NCI-H526 (cell line): Measurements from ENCODE around the gene GOLPH3L.
"Not testable (repeated sequence)": the region's sequence is repeated elsewhere in the genome, so short reads cannot be mapped to it uniquely, and the experiment has no call there.

Experiments
- DNase-seq, 2 experiments: peaks; one replicate each; lab custom pipeline; 2025; lab: John Stamatoyannopoulos, UW

GOLPH3L gene

DNA sequence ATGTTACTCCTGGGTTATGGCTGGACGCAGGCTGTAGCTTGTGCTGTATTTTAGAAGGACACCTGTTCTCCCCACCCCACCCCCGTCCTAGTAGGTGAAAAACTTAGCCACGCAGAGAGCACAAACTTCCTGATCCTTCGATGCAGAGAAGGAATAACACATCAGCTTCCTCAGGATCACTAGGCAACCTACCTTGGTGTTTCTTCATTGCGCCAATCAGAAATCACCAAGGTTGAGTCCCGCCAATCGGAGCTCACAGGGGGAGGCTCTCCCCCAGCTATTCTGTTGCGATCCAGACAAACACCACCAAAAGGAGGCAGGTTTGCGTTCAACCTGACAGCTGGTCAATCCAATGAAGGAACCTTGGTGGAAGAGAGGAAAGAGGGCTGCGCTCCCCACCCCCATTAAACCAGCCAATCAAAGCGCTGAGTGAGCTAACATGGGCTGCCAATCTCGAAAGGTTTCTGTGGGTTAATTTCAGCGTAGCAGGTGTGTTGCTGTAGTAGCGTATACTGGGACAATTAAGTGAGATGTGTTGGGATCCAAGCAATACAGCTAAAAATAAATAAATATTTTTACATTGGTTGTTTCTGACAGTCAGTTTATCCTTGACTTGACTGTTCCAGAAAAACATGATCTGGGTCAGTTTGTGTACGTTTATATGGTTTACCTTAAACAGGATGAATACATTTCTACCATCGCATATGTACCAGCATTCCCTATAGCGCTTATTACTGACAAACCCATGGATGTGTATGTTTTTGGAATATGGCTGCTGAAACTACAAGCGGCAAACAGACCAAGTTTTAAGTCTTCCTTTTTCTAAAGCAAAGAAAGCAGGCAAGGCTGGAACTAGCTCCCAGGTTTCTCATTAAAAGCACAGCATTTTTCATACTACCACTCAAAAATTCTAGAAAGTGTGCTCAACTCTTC lies at the start of gene GOLPH3L:
TSS of gene GOLPH3L (minus strand) at position 160 of the 933 bp plus-strand sequence. CDS start 2,316 bp downstream, outside the sequence.
- DNase-seq: peak; percentile 100

DNA sequence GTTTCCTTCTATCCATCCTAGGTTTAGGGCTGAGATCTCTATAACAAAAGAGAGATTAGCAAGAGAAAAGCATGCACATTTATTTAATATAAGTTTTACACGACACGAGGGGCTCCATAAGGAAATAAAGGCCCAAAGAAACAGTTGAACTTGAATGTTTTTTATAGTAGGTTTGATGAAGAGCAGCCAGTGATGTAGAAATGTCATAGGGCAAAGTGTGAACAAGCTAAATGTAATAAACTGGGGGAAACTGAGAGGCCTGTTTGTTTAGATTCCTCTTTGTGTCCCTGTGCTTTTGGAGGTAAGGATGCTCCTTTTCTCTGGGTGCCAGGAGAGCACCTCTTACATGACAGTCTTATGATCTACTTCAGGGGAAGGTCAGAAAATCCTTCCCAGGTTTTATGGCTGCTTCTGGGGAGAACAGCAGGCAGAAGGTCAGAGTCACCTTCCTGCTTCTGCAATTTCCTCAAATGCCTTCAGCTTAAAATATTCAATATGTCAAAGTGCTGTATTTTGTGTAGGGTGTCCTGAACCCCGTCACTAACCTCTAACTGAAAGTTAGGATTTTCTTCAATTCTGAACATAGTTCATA lies 33.3 kb upstream of the GOLPH3L start:
- no peak for DNase-seq

DNA sequence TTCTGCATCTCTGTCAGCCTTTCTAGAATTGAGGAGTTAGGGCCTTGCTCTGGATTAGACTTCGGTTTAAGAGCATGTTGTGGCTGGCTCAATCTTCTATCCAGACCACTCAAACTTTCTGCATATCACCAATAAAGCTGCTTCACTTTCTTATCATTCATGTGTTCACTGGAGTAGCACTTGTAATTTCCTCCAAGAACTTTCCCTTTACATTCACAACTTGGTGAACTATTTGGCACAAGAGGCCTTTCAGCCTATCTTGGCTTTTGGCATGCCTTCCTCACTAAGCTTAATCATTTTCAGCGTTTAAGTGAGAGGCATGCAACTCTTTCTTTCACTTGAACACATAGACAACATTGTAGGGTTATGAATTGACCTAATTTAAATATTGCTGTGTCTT lies 27.4 kb upstream of the GOLPH3L start:
- no peak for DNase-seq

DNA sequence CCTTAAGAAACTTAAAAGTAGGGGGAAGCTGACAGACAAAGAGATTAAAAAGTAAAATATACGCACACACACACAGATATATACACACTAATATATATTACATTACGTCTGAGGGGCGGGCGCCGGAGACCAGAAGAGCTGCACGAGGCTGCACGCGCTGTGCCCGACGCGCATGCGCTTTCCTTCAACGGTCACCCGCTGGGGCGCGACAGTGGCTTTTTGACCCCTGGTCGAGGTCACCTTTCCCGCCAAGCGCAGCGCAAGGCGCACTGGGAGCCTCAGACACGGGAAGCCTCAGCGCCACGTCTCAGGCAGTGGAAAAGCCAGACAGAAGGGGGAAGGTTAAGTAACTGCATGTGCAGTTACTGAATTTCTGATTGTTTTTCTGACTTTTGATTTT lies 23.7 kb upstream of the GOLPH3L start, which contains the start of gene HORMAD1:
TSS of gene HORMAD1 (minus strand) at position 193 of the 400 bp plus-strand sequence. CDS start 1,390 bp downstream, outside the sequence.
- DNase-seq: no peak

- no peak for DNase-seq
These were observed 23.1 kb upstream of the GOLPH3L start for GRCh38 chr1:150720098-150720497.

DNA sequence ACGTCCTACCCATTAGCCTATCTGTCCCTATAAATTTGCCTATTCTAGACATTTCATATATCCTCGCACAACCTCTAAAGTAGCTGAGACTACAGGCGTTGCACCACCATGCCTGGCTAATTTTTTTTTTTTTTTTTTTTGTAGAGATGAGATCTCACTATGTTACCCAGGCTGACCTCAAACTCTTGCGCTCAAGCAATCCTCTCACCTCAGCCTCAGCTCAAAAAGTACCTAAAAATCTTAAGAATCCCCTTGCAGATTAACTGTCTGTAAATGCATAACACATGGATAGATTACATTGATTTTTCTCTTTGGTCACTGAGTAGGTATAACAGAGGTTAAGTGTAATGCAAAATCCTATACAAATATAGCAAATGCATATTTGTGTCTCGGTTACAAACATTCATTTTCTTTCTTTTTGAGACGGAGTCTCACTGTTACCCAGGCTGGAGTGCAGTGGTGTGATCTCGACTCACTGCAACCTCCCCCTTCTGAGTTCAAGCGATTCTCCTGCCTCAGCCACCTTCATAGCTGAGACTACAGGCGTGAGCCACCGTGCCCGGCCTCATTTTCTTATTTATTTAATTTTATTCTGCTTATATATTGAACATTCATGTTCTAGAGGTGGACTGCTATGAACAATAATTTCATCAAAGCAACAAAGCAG lies 21.4 kb upstream of the GOLPH3L start:
- no peak for DNase-seq

GRCh38 chr1:150709031-150709430 lies 12.1 kb upstream of the GOLPH3L start:
- DNase-seq: not testable (repeated sequence)

- DNase-seq: no peak
These were observed 11.6 kb upstream of the GOLPH3L start for GRCh38 chr1:150708595-150708994.

- no peak for DNase-seq
These were observed 9.1 kb upstream of the GOLPH3L start for GRCh38 chr1:150706091-150706490.

DNA sequence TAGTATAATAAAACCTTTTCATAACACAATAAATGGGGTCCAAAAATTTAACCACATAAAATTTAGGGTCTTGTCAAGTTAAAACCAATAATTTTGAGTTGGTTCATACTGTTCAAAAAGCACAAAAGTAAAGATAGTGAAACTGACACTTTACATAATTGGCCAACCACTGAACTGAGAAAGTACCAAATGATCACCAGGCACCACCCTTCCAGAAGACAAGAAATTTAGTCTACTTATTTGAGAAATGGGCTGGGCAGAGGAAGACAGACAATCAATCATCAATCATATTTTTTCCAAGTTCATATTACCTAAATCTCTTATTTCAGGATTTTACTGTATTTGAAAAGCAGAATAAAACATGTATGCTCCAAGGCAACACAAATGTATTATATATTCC lies 6.5 kb upstream of the GOLPH3L start:
- peak in 1 of 2 experiments; percentile 24 for DNase-seq

DNA sequence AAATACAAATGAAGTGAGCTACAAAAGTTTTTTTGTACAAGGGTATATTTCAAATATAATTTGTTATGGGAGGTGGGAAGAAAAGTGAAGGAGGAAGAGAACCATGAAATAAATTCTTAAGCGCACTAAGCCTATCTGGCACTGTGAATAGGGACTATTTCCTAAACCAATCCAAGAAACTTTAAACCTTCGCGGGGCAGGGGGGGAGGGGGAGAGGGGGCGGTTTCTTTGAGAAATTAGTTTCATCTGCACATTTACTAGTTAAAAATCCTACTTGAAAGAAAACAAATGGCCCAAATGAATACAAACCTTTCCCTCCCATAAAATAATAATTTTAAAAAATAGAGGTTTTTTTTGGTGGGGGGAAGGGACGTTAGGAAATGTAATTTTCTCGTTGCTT lies 364 bp downstream of the GOLPH3L start:
- peak in 1 of 2 experiments; percentile 47 for DNase-seq

- DNase-seq: no peak
These were observed 792 bp downstream of the GOLPH3L start for GRCh38 chr1:150696162-150696561.

DNA sequence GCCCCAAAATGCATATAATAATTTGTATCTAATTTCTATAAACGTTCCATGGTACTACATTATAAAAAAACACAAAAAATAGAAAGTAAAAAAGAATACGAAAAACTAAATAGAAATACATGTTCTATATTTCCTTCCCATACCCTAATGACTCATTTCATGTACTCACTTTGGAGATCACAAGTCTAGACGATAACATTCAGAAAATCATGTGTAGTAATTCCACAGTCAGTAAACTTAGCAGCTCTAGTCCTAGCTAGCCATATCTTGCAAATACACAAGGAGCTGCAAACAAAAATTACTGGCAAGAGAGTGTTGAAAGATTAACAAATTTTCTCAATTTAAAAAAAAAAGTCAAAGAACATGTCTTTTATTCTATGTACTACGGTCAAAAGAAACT lies 1.4 kb downstream of the GOLPH3L start:
- no peak for DNase-seq

- no peak for DNase-seq
These were observed 4.2 kb downstream of the GOLPH3L start for GRCh38 chr1:150692720-150693119.

GRCh38 chr1:150688763-150689162 lies 8.2 kb downstream of the GOLPH3L start:
- DNase-seq: no peak

DNA sequence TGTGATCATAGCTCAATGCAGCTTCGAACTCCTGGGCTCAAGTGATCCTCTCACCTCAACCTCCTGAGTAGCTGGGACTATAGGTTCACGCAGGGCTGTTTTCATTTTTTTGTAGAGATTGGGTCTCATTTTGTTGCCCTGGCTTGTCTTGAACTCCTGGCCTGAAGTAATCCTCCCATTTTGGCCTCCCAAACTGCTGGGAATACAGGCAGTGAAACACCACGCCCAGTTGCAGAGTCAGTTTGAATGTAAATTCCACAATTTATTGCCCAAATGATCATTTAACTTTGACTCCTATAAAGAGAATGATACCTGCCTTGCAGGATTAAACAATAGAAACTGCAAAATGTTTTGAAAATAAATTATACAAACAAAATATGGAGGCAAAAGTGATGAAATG lies 10.7 kb downstream of the GOLPH3L start:
- DNase-seq: no peak

- DNase-seq: no peak
These were observed 13.0 kb downstream of the GOLPH3L start for GRCh38 chr1:150683914-150684313.

GRCh38 chr1:150678988-150679387 lies 18.0 kb downstream of the GOLPH3L start:
- no peak for DNase-seq

DNA sequence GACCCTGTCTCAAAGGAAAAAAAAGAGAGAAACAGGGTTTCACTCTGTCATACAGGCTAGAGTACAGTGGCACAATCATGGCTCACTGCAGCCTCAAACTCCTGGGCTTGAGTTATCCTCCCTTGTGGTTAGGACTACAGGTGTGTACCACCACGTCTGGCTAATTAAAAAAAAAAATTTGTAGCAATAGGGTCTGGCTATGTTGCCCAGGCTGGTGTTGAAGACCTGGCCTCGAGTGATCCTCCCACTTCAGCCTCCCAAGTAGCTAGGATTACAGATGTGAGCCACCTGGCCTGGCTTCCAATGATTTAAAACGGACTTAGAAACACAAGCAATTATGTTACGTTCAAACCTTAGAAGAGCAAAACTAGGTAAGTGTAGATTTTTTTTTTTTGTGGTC lies 22.1 kb downstream of the GOLPH3L start:
- no peak for DNase-seq

DNA sequence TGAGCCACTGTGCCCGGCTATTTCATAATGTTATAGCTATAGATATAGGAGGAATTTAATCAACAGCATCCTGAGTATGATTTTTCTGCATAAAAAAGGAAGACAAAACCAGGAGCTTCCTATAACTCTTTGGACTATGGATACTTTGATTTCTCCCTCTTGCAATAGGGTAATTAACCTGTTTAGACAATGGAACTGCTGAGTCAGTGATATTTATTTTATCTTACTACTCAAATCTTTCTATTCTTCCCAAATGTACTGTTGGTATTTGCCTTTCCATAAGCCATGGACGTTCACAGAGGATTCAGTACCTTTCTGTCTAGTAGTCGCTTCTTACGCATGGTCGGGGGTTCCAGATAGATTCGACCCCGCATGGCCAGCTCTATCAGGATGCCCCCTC lies 33.6 kb downstream of the GOLPH3L start:
- DNase-seq: no peak

GRCh38 chr1:150662811-150663210 lies 34.1 kb downstream of the GOLPH3L start:
- DNase-seq: no peak

- DNase-seq: no peak
These were observed 35.8 kb downstream of the GOLPH3L start for GRCh38 chr1:150661156-150661555.

- DNase-seq: no peak
These were observed 36.4 kb downstream of the GOLPH3L start for GRCh38 chr1:150660584-150660983.
